ENCODE measurements around the gene MMP28. TPM values are rescaled to one million over a fixed set of nuclear protein-coding genes. Genes with fewer than 3 reads are reported as not detected.

The MMP28 gene
- total RNA-seq, 1 experiment from 2014 or later, result not detected

DNA sequence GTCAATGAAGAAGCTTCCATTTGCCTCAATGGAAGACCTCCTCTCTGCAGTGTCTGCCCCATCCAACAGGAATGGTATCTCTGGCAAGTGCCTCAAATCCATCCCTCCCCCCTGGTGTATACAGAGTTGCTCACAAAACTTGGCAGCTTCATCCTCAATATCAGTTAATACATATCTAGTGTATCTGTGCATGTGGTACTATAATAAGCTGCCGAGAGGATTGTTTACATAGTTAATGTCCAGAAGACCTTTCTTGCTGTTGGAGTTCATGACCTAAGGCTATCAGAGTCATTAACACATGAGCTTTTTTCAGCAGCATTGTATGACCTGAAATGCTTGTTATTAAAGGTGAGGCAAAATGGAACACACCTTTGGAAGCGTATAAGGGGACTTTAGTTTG, 78.0 kb downstream of the MMP28 start:
- DNase-seq, result no peak
- no CpG with 5 or more reads among the region's 2 CpGs for WGBS (ENCODE audit: extremely low coverage, insufficient read length, low lambda C conversion rate)
- Histone ChIP-seq H3K27me3 (ENCODE audit: insufficient read depth, low read length) (no peaks in the 10 kb centered on the region), H2AFZ (ENCODE audit: low read length) (no peak overlapping the region), H4K20me1 (ENCODE audit: control insufficient read depth, insufficient read depth, insufficient read length) (no peaks in the 10 kb centered on the region), H3K4ac (ENCODE audit: low read depth, low read length) (no peak overlapping the region), H3K27ac (ENCODE audit: insufficient read length, low read depth, low read length) (no peak overlapping the region), H3K79me2 (ENCODE audit: insufficient read depth, low read length) (0 out of 2 replicates have a peak, but pooled peaks cover 2% of the 10 kb centered on the region), H3K23me2 (ENCODE audit: insufficient read length, low read depth, low read length, poor library complexity, severe bottlenecking) (no peaks in the 10 kb centered on the region), H3K4me1 (ENCODE audit: insufficient read depth, low read length) (no peaks in the 10 kb centered on the region), H3K56ac (ENCODE audit: insufficient read length, low read depth, low read length) (no peak overlapping the region), H3K79me1 (ENCODE audit: insufficient read depth, low read depth, low read length, poor library complexity, severe bottlenecking) (no peaks in the 10 kb centered on the region), H2BK120ac (ENCODE audit: low read depth, low read length, poor library complexity, severe bottlenecking) (no peak overlapping the region), H2BK20ac (ENCODE audit: low read depth, low read length, poor library complexity, severe bottlenecking) (no peak overlapping the region), H4K5ac (ENCODE audit: insufficient read length, low read depth, low read length) (no peak overlapping the region), H2AK5ac (ENCODE audit: insufficient read length, low read length) (no peak overlapping the region), H4K8ac (replicated peaks; ENCODE audit: insufficient read length, low read depth, low read length) (no peak overlapping the region), H2BK5ac (ENCODE audit: insufficient read length, low read length) (no peak overlapping the region), H3K4me2 (ENCODE audit: insufficient read depth, insufficient read length, low read length) (no peak overlapping the region), H3K14ac (ENCODE audit: insufficient read depth, low read length) (no peak overlapping the region), H3T11ph (ENCODE audit: low read length) (no peak overlapping the region), H2BK12ac (ENCODE audit: insufficient read length, low read depth, low read length) (no peak overlapping the region), H3K23ac (ENCODE audit: insufficient read length, low read depth, low read length) (no peak overlapping the region), H2BK15ac (ENCODE audit: low read depth, low read length) (no peak overlapping the region), H4K91ac (ENCODE audit: insufficient read length, low read depth, low read length) (no peak overlapping the region), H3K18ac (ENCODE audit: insufficient read length, low read depth, low read length) (no peak overlapping the region), H3K9ac (ENCODE audit: extremely low read depth, insufficient read length, low read length) (no peak overlapping the region), H3K9me3 (ENCODE audit: control insufficient read depth, low read depth, low read length) (no peaks in the 10 kb centered on the region)
- H3K4me1 Mint-ChIP-seq, result no peaks in the 10 kb centered on the region
- TF ChIP-seq, protein P1, sequence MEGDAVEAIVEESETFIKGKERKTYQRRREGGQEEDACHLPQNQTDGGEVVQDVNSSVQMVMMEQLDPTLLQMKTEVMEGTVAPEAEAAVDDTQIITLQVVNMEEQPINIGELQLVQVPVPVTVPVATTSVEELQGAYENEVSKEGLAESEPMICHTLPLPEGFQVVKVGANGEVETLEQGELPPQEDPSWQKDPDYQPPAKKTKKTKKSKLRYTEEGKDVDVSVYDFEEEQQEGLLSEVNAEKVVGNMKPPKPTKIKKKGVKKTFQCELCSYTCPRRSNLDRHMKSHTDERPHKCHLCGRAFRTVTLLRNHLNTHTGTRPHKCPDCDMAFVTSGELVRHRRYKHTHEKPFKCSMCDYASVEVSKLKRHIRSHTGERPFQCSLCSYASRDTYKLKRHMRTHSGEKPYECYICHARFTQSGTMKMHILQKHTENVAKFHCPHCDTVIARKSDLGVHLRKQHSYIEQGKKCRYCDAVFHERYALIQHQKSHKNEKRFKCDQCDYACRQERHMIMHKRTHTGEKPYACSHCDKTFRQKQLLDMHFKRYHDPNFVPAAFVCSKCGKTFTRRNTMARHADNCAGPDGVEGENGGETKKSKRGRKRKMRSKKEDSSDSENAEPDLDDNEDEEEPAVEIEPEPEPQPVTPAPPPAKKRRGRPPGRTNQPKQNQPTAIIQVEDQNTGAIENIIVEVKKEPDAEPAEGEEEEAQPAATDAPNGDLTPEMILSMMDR (conservative IDR thresholded peaks at IDR 0.05), result no peak
- no peak overlapping the region for H3K27ac Mint-ChIP-seq
- H3K27me3 Mint-ChIP-seq (ENCODE audit: low read depth), result no peaks in the 10 kb centered on the region
- H3K36me3 Mint-ChIP-seq (ENCODE audit: insufficient read depth in 1 of 3, low read depth in 3 of 3), result peaks cover 2 to 24% (median 24%) of the 10 kb centered on the region in 3 experiments; a peak in 6 of 7 replicates
- no peaks in the 10 kb centered on the region for H3K9me3 Mint-ChIP-seq
- H3K4me3 Mint-ChIP-seq, result no peak overlapping the region

Measured in H9 (cell line).